Hippocampal formation (tissue), 2 donors: ENCODE measurements around the gene USP40.

Experiments used
- DNase-seq, 2 donors: peaks; one replicate each; lab custom pipeline; 2025; lab: John Stamatoyannopoulos, UW

USP40 gene

GRCh38 chr2:233497692-233498091 is 68.9 kb downstream of the USP40 start:
- no peak for DNase-seq

DNA sequence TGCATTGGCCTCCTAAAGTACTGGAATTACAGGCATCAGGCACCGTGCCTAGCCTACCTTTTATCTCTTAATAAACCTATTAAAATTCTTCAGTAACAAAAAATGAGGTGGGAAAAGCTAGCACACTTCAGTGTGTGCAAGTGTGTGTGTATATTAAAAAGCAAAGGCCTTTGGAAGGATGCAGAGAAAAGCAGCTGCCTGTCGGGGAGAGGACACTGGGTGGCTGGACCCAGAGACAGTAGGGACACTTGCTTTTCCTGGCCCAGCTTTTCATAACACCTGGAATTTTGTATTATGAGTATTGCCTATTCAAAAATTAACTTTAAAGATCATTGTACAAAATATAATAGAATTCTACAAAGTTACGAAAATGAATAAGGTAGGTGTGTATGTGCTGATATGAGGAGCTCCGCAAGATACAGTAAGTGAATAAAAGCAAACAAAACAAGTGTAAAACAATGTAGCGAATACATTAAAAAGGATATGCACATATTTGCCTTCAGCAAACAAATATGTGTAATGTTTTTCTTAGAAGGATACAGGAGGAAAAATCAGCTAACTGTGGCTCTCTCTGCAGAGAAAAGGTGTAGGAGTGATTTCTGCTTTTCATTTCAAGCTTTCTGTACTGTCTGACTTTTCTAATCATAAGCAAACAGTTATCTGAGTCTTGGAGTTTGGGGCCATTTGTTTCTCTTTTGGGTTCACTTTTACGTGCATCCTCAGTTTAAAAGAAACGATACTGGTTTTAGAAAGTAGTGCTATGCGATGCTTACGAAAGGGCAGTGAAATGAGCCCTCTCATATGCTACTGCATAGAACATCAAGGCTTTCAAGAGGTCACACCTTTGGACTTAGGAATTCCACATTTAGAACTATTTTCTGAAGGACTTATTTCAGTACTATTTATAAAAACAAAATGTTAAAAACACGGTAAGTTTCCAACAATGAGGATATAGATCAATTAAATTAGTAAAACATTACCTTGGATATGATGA is 70.8 kb downstream of the USP40 start:
- DNase-seq, result no peak

GRCh38 chr2:233492751-233493150 is 73.8 kb downstream of the USP40 start:
- DNase-seq, result no peak

DNA sequence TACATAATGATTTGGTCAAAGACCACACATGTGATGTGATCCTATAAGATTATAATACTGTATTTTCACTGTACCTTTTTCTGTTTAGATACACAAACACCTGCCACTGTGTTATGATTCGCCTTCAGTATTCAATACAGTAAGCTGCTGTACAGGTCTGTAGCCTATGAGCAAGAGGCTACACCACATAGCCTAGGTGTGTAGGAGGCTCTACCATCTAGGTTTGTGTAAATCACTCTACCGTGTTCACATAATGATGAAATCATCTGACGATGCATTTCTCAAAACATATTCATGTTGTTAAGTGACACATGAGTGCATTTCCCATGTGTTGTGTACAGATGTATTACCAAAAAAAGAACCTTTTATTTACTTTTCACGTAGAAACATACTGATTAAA is 74.5 kb downstream of the USP40 start:
- no peak for DNase-seq

DNA sequence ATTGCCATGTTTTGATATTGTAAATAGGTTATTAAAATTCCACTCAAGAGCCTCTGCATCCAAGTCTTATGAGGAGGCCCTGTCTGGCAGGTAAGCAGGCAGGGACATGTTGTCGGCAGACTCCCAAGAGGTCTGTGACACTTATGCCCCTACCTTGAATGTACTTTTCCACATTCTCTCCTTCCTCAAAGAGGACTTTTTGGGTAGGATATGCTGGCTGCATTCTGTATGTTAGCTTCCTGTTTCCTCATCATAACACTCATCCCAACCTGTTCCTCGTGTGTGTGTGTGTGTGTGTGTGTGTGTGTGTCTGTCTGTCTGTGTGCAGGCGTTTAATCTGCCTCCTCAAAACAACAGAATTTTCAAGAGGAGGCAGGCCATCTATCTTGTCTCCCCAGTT is 75.3 kb downstream of the USP40 start:
- DNase-seq, result no peak

GRCh38 chr2:233490831-233491230 is 75.8 kb downstream of the USP40 start:
- DNase-seq, result no peak

- DNase-seq, result peak; percentile 6 to 32
Measured at GRCh38 chr2:233489666-233490065, 76.9 kb downstream of the USP40 start.

DNA sequence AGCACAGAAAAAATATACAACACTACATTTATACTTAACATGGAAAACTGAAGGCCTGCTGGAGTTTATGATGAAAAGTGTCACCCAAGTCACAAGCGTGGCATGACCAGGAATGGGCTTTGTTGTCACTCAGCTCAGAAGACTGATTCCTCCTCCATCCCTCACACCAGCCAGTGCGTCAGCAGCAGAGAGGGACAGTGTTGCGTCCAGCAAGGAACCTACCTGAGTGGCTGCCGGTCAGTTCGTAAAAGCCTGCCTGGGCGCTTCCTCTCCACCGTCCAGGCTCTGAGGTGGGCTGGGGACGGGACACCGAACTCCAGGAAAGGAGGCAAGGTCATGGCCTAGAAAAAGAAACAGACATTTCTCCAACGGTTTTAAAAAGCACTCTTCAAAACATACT is 77.4 kb downstream of the USP40 start:
- DNase-seq, result no peak

DNA sequence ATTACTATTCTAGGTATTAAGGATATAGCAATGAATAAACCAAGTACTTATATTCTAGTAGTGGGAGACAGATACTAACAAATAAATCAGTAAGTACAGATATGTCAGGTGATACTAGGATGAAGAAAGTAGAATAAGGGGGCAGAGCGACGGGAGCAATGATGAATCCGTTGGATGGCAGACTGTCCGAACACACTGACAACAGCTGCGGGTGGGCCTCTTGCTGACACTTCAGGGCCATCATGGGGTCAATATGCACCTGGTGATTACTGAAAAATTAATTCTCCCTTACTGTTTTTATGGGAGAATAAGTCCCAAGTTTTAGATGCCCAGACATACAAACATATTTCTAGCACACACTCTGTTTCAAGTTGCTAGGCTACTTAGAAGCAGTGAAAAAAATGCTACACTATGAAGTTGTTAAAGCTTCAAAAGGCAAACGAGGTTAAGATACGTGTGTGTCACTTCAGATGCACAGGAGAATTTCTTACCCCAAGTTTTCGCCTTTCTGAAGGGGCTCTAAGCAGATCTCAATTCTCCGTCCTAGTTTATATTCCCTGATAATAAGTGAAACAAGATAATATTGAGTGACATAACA is 78.7 kb downstream of the USP40 start:
- DNase-seq, result no peak

DNA sequence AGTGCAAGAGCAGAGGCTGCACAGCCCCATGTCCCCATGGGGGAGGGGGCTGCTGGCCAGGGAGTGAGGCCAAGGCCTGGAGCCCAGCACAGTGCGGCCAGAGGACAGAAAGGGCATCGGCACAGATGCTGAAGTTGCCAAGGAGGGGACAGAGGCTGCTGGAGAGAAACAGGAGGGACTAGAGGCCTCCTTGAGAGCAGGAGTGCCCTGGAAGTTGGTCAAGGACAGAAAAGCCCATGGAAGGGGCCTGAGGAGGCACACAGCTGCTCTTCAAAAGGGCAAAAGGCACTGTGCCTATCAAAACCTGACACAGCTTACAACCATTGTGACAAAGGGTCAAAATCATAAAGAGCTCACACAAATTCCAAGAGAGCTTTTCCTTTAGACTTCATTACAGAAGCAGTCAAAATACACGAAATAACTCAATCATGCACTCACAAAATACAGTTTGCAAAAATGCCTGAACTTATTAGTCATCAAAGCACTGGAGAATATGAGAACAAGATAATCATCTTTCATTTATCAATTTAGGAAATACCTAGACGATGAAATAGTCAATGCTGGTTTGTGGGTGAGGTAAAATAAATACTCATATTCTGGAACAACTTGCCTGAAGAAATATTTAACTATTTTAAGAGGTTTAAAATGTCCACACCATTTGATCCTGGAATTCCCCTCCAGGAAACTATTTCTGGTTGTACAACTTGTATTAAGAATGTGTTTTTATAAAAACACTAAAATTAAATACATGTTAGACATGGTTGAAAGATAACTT is 79.6 kb downstream of the USP40 start:
- no peak for DNase-seq

GRCh38 chr2:233486357-233486756 is 80.2 kb downstream of the USP40 start:
- no peak for DNase-seq

DNA sequence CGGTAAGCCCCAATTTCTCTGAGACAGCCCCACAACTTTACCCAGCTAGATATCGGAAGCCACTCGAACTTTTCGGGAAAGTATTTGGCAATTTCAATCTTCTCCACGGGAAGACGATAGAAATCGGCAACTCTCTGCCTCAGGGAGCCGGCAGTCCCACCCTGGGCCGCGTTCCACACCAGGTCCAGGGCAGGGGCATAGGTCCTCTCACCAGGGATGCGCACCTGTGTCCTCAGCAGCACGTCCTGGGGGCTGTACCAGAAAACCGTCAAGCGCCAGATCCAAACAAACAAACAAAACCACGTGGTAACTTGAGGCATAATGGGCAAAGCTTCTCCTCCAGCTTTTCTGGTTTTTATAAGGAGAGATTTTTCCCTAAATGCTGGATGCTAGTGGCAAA is 80.9 kb downstream of the USP40 start:
- DNase-seq, result no peak

GRCh38 chr2:233482616-233483015 is 84.0 kb downstream of the USP40 start:
- no peak for DNase-seq

GRCh38 chr2:233481368-233482142 is 85.0 kb downstream of the USP40 start:
- DNase-seq, result no peak

GRCh38 chr2:233480490-233481202 is 85.9 kb downstream of the USP40 start:
- DNase-seq, result peak in 1 of 2 donors; percentile 33

DNA sequence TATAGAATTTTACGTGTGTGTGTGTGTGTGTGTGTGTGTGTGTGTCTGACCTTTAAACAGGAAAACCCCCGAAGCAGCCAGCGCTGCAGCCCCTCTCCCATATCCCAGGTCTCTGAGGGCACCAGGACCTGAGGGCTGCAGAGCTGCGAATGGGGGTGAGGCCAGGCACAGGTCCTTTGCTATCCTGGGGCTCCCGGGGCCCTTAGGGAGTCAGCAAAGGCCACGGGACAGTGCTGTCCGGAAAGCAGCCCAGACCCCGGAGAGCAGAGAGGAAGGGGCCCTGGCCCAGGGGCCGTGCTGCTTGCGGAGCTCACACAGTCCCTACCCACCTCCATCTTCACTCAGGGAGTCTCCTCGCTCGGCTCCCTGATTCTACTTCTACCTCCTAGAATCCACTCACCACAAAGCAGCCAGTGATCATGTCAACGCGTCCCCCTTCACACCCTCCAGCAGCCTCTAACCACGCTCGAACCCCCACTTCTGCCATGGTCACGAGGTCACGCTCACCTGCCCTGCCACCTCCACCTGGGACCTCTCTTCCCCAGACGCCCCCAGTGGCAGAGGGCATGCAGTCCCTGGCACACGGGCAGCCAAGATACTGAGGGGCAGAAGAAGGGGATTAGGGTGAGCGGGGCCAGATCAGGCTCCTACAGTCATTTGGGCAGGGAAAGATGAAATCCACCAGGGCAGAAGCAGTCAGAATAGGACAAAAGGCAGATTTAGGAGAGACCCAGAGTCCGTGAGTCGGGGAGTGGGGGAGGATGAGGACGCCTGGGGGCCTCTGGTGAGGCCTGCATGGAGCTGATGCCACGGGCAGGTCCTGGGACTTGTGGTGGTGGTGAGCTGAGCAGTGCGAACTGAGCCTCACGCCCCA is 86.7 kb downstream of the USP40 start:
- no peak for DNase-seq

DNA sequence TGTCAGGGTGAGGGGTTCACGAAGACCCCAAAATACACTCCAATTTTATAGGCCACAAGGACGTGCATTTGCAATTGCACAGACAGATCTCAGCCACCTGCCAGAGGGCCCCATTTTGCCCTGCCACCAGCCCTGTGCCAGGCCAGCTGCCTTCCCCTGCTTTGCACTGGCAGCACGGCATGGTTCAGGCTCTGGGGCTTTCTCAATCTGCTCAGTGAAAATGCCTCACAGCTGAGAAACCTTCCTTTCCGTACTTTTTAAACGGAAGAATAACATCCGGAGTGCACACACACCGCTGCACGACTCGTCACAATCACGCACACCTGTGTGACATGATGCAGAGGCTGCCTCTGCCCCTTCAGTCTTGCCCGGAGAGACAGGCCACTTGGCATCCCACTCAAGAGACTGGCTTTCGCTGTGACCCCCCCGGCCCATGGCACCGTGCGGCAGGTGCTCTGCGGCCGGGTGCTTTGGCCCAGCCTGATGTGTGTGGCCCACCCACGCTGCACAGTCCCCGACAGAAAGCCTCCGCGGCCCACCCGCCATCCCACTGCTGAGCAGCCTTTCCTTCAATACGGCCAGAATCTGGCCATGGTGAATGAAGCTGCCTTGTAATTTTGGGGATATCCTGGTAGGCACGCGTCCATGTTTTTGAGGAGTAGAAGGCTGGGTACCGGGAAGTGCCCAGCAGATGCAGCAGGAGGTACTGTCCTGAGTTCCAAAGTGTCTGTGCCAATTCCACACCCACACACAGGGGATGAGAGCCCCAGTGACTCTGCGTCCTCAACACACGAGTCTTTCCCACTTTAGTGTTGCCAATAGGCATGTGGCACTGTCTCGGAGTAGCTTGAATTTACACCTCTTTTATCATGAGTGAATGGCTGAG is 88.8 kb downstream of the USP40 start:
- no peak for DNase-seq

DNA sequence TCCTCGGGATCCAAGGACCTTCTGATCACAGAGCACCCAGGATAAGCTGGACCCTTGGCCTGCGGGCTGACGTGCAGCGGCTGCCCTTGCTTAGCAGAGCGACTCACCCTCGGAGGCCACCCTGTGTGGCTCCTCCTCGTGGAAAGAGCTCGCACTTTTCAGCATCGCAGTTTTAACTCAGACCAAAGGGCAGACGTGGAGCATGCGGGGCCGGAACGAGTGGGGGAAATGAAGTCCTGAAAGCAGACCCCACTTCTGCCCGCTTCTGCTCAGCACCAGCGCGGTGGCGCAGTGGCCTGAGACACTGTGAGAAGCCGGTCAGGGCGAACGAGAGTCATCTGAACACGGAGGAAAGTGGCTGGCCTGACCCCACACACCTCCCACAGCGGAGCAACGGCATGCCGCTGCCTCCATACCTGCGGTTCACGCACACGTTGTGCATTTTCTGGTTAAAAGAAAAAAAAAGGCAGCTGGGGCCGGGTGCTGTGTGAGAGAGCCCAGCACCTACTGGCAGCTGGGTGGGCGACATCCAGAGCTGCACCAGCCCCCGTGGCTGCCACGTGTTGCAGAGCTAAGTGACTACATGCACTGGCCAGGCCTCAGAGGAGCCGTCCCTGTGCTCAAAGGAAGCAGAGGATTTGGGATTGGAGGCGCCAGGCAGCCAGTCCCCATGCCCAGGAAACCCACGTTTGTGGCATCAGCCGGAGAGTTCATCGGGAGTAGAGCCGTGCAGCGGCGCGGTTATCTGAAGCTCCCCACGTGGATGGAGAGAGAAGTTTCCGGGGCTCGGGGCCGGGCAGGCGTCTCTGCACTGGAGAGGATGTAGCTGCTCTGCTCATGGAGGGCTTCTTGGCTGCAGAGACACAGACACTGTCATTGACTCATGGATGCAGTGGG is 89.7 kb downstream of the USP40 start:
- DNase-seq, result no peak
